Stomach (tissue), 9 donors: ENCODE measurements around the gene HNRNPAB. TPM values are rescaled to one million over a fixed set of nuclear protein-coding genes. Genes with fewer than 3 reads are reported as not detected.

Experiments
- DNase-seq, 2 donors: peaks; one replicate each; pipeline versions ENCODE4 v3.0.0 to v3.0.0-alpha.2; 2013 to 2019
- H3K27ac ChIP-seq, 5 donors: fragments of 200-600 bp in 4 of 5; sonication (generic) in 4 of 5; one replicate each; pipeline ENCODE4 v1.5.1; 2013 to 2019; ENCODE audit warnings: mild to moderate bottlenecking in 1 of 5, moderate library complexity in 1 of 5
- H3K27me3 ChIP-seq, 3 donors: fragments of 200-600 bp; sonication (generic); one replicate each; pipeline ENCODE4 v1.5.1; 2017 to 2019; ENCODE audit warnings: mixed run types in 1 of 3
- H3K36me3 ChIP-seq, 4 donors: fragments of 200-600 bp; sonication (generic); 1 replicate in 3 of 4; 2 replicates in 1 of 4; pipeline ENCODE4 v1.5.1; 2016 to 2019
- H3K4me1 ChIP-seq, 4 donors: fragments of 200-600 bp; sonication (generic); one replicate each; pipeline ENCODE4 v1.5.1; 2016 to 2019
- H3K4me3 ChIP-seq, 4 donors: fragments of 200-600 bp; sonication (generic) in 3 of 4; one replicate each; pipeline ENCODE4 v1.5.1; 2016 to 2019; ENCODE audit warnings: mild to moderate bottlenecking in 1 of 4
- H3K9me3 ChIP-seq, 4 donors: fragments of 200-600 bp; sonication (generic); one replicate each; pipeline ENCODE4 v1.5.1; 2016 to 2019
- CTCF ChIP-seq, 7 experiments: fragments of 450-650 bp in 4 of 7; fragments of 200-600 bp in 3 of 7; sonication (generic) in 3 of 7; IDR thresholded peaks; one replicate each; pipeline ENCODE4 v1.5.1; 2016 to 2019; ENCODE audit warnings: antibody characterized with exemption in 7 of 7, control low read depth in 2 of 7, mild to moderate bottlenecking in 1 of 7
- EP300 ChIP-seq: sonication (generic); formaldehyde crosslinking; IDR thresholded peaks from one replicate; pipeline ENCODE4 v1.6.1; 2017; ENCODE audit warnings: antibody characterized with exemption
- POLR2A ChIP-seq, 4 donors: fragments of 450-650 bp; IDR thresholded peaks; one replicate each; pipeline ENCODE4 v1.6.1; 2016; ENCODE audit warnings: antibody characterized with exemption in 4 of 4, control low read depth in 2 of 4, mild to moderate bottlenecking in 1 of 4, moderate library complexity in 1 of 4
- POLR2AphosphoS5 ChIP-seq, 3 donors: sonication (generic); formaldehyde crosslinking; IDR thresholded peaks; one replicate each; pipeline ENCODE4 v1.6.1; 2016; ENCODE audit warnings: antibody characterized with exemption in 3 of 3
- WGBS, 5 donors: extraction: QIAGEN DNeasy Blood & Tissue Kit in 3 of 5; methylation state at CpG; one replicate each; pipeline versions ENCODE4 v1.1.5 to v1.1.7; 2013 to 2018; 5-methylcytosine and 5-hydroxymethylcytosine counted together
- intact Hi-C: fragments of 100-400 bp; cut with DNase I; formaldehyde crosslinking; loops from one replicate; pipeline ENCODE4 v1.15.1; 2023; ENCODE audit warnings: low total_unique reads
- polyA plus RNA-seq, 3 donors: library from polyadenylated mRNA; stranded (reverse); fragments of 200-250 nt; gene quantifications; one replicate each; pipeline ENCODE4 v1.2.3, GENCODE V29; 2013
- total RNA-seq, 5 donors: library from RNA; depleted of rRNA; stranded (reverse); fragments of >200 nt; gene quantifications; one replicate each; pipeline versions ENCODE4 v1.1.0 to v1.2.3, GENCODE V29; 2014 to 2016
- donor health status: healthy with polysubstance abuse.
- donor health status: Bipolar disorder and iron deficiency.
- donor health status: healthy.

HNRNPAB gene
- total and polyA plus RNA-seq, 8 donors = 25.1 to 327 (median 116) TPM

DNA sequence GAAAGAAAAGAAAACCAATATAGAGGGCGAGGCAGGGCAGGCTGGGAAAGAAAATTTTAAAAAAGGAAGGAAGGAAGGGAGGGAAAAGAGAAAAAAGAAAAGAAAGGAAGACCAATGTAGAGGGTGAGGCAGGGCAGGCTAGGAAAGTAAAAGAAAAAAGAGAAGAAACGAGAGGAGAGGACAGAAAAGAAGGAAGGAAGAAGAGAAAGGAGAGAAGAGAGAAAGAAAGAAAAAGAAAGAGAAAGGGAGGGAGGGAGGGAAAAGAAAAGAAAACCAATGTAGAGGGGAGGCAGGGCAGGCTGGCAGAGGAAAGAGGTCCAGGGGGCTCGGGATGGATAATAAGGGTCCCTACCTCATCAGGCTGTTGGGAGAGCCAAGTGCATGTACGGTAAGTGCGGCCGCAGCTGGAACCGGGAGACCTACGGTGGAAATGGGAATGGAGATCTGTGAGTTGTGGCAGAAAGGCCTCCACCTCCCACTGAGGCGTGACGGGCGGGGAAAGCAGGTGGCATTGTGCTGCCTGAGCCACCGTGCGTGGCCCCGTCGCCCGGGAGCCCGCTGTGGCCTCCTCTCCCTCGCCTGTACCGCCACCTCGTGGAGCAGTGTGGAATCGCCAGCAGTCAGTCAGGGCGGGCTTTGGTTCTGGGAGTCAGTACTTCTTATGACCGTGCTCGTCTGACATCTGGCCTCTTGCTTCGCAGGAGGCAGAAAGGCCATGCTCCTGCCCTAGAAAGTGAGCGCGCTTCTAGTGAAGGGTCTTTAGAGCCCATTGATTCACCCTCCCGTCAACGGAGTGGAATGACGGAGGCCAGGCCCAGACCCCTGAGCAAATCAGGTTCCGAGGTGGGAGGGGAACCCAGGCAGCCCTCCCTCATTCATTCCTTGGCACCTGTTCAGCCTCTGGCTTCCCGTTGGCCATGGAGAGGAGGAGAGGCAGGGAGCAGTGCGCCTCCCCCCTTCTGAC is 40.3 kb upstream of the HNRNPAB start:
- peaks cover 0 to 11% (median 9%) of the 10 kb centered on the region in 4 donors for H3K4me1 ChIP-seq
- 9 to 11% (median 10%) methylated on average over 24 to 33 of the region's 33 CpGs for WGBS, 5 donors
- peaks cover 0 to 44% (median 23%) of the 10 kb centered on the region in 3 donors for H3K27me3 ChIP-seq
- intact Hi-C loops = loop anchor here (5.0 kb wide), 1 partner anchor 92 kb away; no protein-coding TSS in a partner anchor
- H3K27ac ChIP-seq = no peak overlapping the region
- H3K9me3 ChIP-seq = no peaks in the 10 kb centered on the region
- no peaks in the 10 kb centered on the region for H3K36me3 ChIP-seq
- no peak for TF ChIP-seq EP300
- TF ChIP-seq POLR2AphosphoS5 (IDR thresholded peaks at IDR 0.05) = peak in 1 of 3 donors; percentile 63
- peak in 5 of 7 experiments; percentile 97 to 99 (median 99) for TF ChIP-seq CTCF (IDR thresholded peaks at IDR 0.05)
- no peak for TF ChIP-seq POLR2A (IDR thresholded peaks at IDR 0.05)
- peak; percentile 91 to 94 for DNase-seq
- peak overlapping the region in 1 of 4 donors; percentile 15 for H3K4me3 ChIP-seq

GRCh38 chr5:178165581-178165980 is 38.8 kb upstream of the HNRNPAB start:
- no peak overlapping the region for H3K4me3 ChIP-seq

GRCh38 chr5:178170455-178170854 is 33.9 kb upstream of the HNRNPAB start:
- DNase-seq = no peak
- 79 to 86% (median 81%) methylated on average over 2 of the region's 2 CpGs for WGBS, 5 donors
- Histone ChIP-seq H3K4me1 (no peaks in the 10 kb centered on the region), H3K9me3 (no peaks in the 10 kb centered on the region), H3K27me3 (peaks cover 0 to 25% (median 5%) of the 10 kb centered on the region in 3 donors), H3K36me3 (no peaks in the 10 kb centered on the region), H3K4me3 (no peak overlapping the region), H3K27ac (no peak overlapping the region)
- intact Hi-C loops = no loop called here
- TF ChIP-seq EP300 (no peak), POLR2A (IDR thresholded peaks at IDR 0.05) (no peak), CTCF (IDR thresholded peaks at IDR 0.05) (no peak), POLR2AphosphoS5 (IDR thresholded peaks at IDR 0.05) (no peak)

More at GRCh38 chr5:178165581-178165980, 38.8 kb upstream of the HNRNPAB start:
- Histone ChIP-seq H3K27ac (no peak overlapping the region), H3K27me3 (peaks cover 0 to 49% (median 23%) of the 10 kb centered on the region in 3 donors), H3K9me3 (no peaks in the 10 kb centered on the region), H3K36me3 (no peaks in the 10 kb centered on the region), H3K4me1 (peaks cover 0 to 11% (median 9%) of the 10 kb centered on the region in 4 donors)
- DNase-seq = no peak
- WGBS, 5 donors = 28 to 66% (median 44%) methylated on average over 34 to 38 of the region's 38 CpGs
- TF ChIP-seq POLR2AphosphoS5 (IDR thresholded peaks at IDR 0.05) (no peak), POLR2A (IDR thresholded peaks at IDR 0.05) (no peak), CTCF (IDR thresholded peaks at IDR 0.05) (no peak), EP300 (no peak)
- intact Hi-C loops = no loop called here

GRCh38 chr5:178174456-178174855 is 29.9 kb upstream of the HNRNPAB start:
- Histone ChIP-seq H3K27me3 (peaks cover 0 to 5% (median 0%) of the 10 kb centered on the region in 3 donors), H3K27ac (no peak overlapping the region), H3K4me3 (no peak overlapping the region), H3K4me1 (no peaks in the 10 kb centered on the region), H3K9me3 (peaks cover 0 to 3% (median 0%) of the 10 kb centered on the region in 4 donors), H3K36me3 (no peaks in the 10 kb centered on the region)
- DNase-seq = no peak
- TF ChIP-seq CTCF (IDR thresholded peaks at IDR 0.05) = no peak
- no peak for TF ChIP-seq POLR2A (IDR thresholded peaks at IDR 0.05)
- no peak for TF ChIP-seq EP300
- 88 to 92% (median 91%) methylated on average over 3 of the region's 3 CpGs for WGBS, 5 donors
- intact Hi-C loops = no loop called here
